SIG-M5 treated with dmso at 0.1 percent for 504 hours (cell line): ENCODE results near the gene FAM120A.

Source experiments
- DNase-seq: peaks from one replicate; lab custom pipeline; 2025; ENCODE audit not compliant: unreplicated experiment; lab: John Stamatoyannopoulos, UW

The FAM120A gene

DNA sequence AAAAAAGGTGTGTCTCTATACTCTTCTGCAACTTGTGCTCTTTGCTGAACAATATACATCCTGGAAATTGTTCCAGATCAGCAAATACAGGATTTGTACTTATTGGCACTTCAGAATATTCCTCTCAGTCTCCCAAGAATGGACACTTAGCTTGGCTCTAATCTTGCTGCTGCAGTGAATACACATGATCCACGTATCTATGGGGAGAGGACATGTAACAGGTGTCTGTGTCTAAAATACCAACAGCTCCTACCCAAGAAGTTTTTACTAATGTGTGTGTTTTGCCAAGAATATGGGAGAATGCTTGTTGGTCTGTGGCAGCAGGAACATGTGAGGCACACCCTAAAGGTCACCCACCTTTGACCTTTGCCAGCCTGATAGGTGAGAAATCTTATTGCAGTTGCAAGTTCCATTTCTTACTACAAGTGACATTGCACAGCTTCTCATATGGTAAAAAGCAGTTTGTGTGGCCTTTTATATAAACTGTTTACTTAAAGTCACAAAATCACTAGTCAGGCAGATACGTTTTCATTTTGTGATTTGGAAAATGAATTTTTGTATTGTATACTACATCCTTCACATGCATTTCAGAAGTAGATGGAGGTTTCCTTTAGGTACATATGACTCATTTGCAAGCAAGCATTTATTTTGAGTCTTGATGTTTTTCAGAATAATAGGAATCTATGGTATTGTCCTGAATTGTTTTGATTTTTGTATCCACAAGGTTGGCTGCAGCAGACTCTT is 160.7 kb downstream of the FAM120A start:
- no peak for DNase-seq

DNA sequence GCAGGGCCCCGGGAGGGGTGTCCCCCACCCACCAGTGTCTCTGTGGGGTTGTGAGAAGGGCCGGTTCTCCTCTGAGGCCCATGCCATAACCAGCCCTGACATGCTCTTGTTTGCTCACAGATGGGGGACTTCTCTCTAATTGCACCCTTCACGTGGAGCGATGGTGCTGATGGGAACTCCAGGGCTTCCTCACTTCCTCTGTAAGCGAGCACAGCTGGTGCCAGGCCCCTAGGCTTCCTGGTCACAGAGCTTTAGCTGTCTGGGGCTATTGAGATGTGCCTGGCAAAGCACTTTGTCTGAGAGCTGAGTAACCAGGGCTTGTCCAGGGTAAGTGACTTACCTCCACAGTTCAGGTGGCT is 161.3 kb downstream of the FAM120A start:
- DNase-seq: no peak

DNA sequence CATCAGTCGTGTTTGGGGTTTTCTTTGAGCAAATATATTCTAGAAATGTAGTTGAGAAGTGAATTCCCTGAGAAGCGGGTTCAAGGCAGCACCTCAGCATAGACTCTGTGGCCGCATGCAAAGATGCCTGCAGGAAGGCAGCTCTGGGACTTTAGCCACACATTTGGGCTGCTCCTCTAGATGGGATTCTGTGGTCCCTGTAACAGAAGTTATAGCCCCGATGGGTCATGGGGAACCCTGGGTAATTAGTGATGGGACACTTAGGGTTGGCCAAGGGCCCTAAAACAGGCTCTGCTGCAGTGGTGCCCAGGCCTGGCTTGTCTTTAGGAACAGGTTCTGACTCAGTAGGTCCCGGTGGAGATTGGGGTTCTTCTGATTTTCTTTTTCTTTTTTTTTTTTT is 161.7 kb downstream of the FAM120A start:
- DNase-seq: no peak

DNA sequence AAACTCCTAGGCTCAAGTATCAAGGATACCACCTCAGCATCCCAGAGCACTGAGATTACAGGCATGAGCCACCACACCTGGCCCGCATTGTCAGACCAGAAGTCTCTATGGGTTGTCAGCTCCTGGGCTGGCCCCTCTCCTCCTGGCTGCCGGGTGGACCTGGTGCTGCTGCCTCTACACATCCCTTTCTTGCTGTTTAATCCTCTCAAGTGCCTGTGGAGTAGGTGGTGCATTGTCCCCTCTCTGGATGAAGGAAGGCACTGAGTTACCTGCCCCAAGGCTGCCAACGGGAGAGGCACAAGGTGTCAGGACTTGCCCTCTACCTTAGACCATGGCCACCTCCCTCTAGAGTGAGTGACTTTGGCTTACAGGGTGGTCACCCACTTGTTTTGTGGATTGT is 162.3 kb downstream of the FAM120A start:
- no peak for DNase-seq

DNA sequence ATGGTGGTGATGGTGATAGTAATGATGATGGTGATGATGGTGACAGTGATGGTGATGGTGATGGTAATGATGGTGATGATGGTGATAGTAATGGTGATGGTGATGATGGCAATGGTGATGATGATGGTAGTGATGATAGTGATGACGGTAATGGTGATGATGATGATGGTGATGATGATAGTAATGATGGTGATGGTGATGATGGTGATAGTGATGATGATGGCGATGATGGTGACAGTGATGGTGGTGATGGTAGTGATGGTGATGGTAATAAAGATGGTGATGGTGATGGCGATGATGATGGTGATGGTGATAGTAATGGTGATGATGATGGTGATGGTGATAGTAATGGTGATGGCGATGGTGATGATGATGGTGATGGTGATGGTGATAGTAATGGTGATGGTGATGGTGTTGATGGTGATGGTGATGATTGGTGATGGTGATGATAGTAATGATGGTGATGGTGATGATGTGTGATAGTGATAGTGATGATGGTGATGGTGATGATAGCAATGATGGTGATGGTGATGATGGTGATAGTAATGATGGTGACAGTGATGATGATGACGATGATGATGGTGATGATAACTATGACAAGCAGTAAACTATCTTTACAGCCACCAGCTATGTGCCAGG is 163.5 kb downstream of the FAM120A start:
- DNase-seq: no peak
